SK-N-SH treated with all-trans-retinoic acid at 6 μM for 48 hours (cell line): ENCODE results near the gene VAV3.
"Not testable (repeated sequence)": the region's sequence is repeated elsewhere in the genome, so short reads cannot be mapped to it uniquely, and the experiment has no call there.

Experiments used
- ATAC-seq: fragments of 200-7000 bp; cut with Tn5 transposase; 3 replicates; pipeline ENCODE4 v1.9.1; 2020; ENCODE audit warnings: mild to moderate bottlenecking, moderate library complexity
- ARNTL ChIP-seq: fragments of 450-650 bp; formaldehyde crosslinking; IDR thresholded peaks from 2 replicates; pipeline ENCODE4 v1.5.0; 2020; ENCODE audit warnings: low read depth, mild to moderate bottlenecking, moderate library complexity, borderline replicate concordance
- BACH2 ChIP-seq: fragments of 250-450 bp; sonication (Bioruptor Pico); IDR thresholded peaks from 2 replicates; pipeline ENCODE4 v1.9.0; 2021; ENCODE audit warnings: mild to moderate bottlenecking, borderline replicate concordance
- CREB5 ChIP-seq: fragments of 250-450 bp; sonication (Bioruptor Pico); IDR thresholded peaks from 2 replicates; pipeline ENCODE4 v1.5.1; 2020; ENCODE audit warnings: low read depth, mild to moderate bottlenecking, moderate library complexity
- CSDC2 ChIP-seq: fragments of 250-450 bp; sonication (Bioruptor Pico); IDR thresholded peaks from 2 replicates; pipeline ENCODE4 v1.5.0; 2020; ENCODE audit warnings: mild to moderate bottlenecking, moderate library complexity
- CSRNP3 ChIP-seq: fragments of 250-450 bp; sonication (Bioruptor Pico); IDR thresholded peaks from 2 replicates; pipeline ENCODE4 v1.5.1; 2021; ENCODE audit warnings: mild to moderate bottlenecking, moderate library complexity
- ISL1 ChIP-seq: fragments of 250-450 bp; sonication (Bioruptor Pico); IDR thresholded peaks from 2 replicates; pipeline ENCODE4 v2.1.2; 2022; ENCODE audit warnings: mild to moderate bottlenecking, moderate library complexity
- OSR1 ChIP-seq: fragments of 250-450 bp; sonication (Bioruptor Pico); IDR thresholded peaks from 2 replicates; pipeline ENCODE4 v1.8.0; 2022; ENCODE audit warnings: moderate library complexity, mild to moderate bottlenecking, inconsistent platforms
- PATZ1 ChIP-seq: fragments of 250-450 bp; sonication (Bioruptor Pico); IDR thresholded peaks from 2 replicates; pipeline ENCODE4 v1.8.0; 2020; ENCODE audit warnings: mild to moderate bottlenecking, moderate library complexity, borderline replicate concordance
- POU6F1 ChIP-seq: fragments of 250-450 bp; sonication (Bioruptor Pico); IDR thresholded peaks from 2 replicates; pipeline ENCODE4 v1.8.0; 2021; ENCODE audit warnings: low read depth, mild to moderate bottlenecking, moderate library complexity, borderline replicate concordance
- PPARA ChIP-seq: fragments of 250-450 bp; sonication (Bioruptor Pico); IDR thresholded peaks from 2 replicates; pipeline ENCODE4 v1.5.0; 2020; ENCODE audit warnings: mild to moderate bottlenecking, borderline replicate concordance
- RARB ChIP-seq: fragments of 250-450 bp; sonication (Bioruptor Pico); IDR thresholded peaks from 2 replicates; pipeline ENCODE4 v1.8.0; 2021; ENCODE audit warnings: mild to moderate bottlenecking, moderate library complexity
- TCF4 ChIP-seq: fragments of 250-450 bp; sonication (Bioruptor Pico); IDR thresholded peaks from 2 replicates; pipeline ENCODE4 v1.8.0; 2021; ENCODE audit warnings: mild to moderate bottlenecking, moderate library complexity, borderline replicate concordance
- ZC3H10 ChIP-seq: fragments of 250-450 bp; sonication (Bioruptor Pico); IDR thresholded peaks from 2 replicates; pipeline ENCODE4 v1.5.1; 2021; ENCODE audit warnings: mild to moderate bottlenecking, moderate library complexity
- ZFP3 ChIP-seq: fragments of 250-450 bp; sonication (Bioruptor Pico); IDR thresholded peaks from 2 replicates; pipeline ENCODE4 v1.5.0; 2020; ENCODE audit warnings: mild to moderate bottlenecking, moderate library complexity
- ZFP30 ChIP-seq: fragments of 450-650 bp; formaldehyde crosslinking; IDR thresholded peaks from 2 replicates; pipeline ENCODE4 v1.5.0; 2022; ENCODE audit warnings: mild to moderate bottlenecking, moderate library complexity
- ZNF565 ChIP-seq: fragments of 450-650 bp; formaldehyde crosslinking; conservative IDR thresholded peaks from 2 replicates; pipeline ENCODE4 v1.5.0; 2020; ENCODE audit warnings: low read depth, mild to moderate bottlenecking, moderate library complexity
- ZNF8 ChIP-seq: fragments of 450-650 bp; formaldehyde crosslinking; IDR thresholded peaks from 2 replicates; pipeline ENCODE4 v1.5.0; 2020; ENCODE audit warnings: mild to moderate bottlenecking, moderate library complexity

Gene VAV3

GRCh38 chr1:107896936-107897335 lies 68.0 kb downstream of the VAV3 start:
- no peak for TF ChIP-seq ZNF565 (CRISPR knock-in tag)
- ATAC-seq = no peak

GRCh38 chr1:107896401-107896800 lies 68.6 kb downstream of the VAV3 start:
- TF ChIP-seq CREB5 (CRISPR knock-in tag) = no peak
- no peak for TF ChIP-seq PATZ1
- no peak for TF ChIP-seq POU6F1 (CRISPR knock-in tag)
- no peak for TF ChIP-seq ZNF565 (CRISPR knock-in tag)
- TF ChIP-seq BACH2 (CRISPR knock-in tag) = no peak
- TF ChIP-seq PPARA (CRISPR knock-in tag) = no peak
- no peak for TF ChIP-seq ISL1
- ATAC-seq = no peak

GRCh38 chr1:107895403-107896191 lies 69.4 kb downstream of the VAV3 start:
- ATAC-seq = no peak
- TF ChIP-seq ZC3H10 (CRISPR knock-in tag) (no peak), ARNTL (CRISPR knock-in tag) (no peak), OSR1 (no peak), RARB (no peak), CSDC2 (no peak), CSRNP3 (CRISPR knock-in tag) (no peak), ZFP3 (CRISPR knock-in tag) (no peak)

- TF ChIP-seq ZFP30 (CRISPR knock-in tag) (no peak), PATZ1 (no peak)
- ATAC-seq = no peak
These were observed 70.4 kb downstream of the VAV3 start for GRCh38 chr1:107894605-107895004.

- not testable (repeated sequence) for ATAC-seq
These were observed 71.6 kb downstream of the VAV3 start for GRCh38 chr1:107893350-107893749.

GRCh38 chr1:107889524-107889923 lies 75.5 kb downstream of the VAV3 start:
- TF ChIP-seq ZFP3 (CRISPR knock-in tag) (no peak), CSRNP3 (CRISPR knock-in tag) (no peak), TCF4 (CRISPR knock-in tag) (no peak), CREB5 (CRISPR knock-in tag) (no peak), ZFP30 (CRISPR knock-in tag) (no peak), PATZ1 (no peak), ZNF8 (no peak), BACH2 (CRISPR knock-in tag) (no peak)
- TF ChIP-seq, all 23 proteins: peak for 0
- ATAC-seq = no peak
